Myometrial cell (primary cell): Measurements from ENCODE around the gene METTL22. TPM values are rescaled to one million over a fixed set of nuclear protein-coding genes. Genes with fewer than 3 reads are reported as not detected.

Experiments
- total RNA-seq: library from RNA; depleted of rRNA; stranded (reverse); fragments of >200 nt; gene quantifications from 2 replicates; pipeline ENCODE4 v1.2.3, GENCODE V29; 2015

METTL22 gene, protein sequence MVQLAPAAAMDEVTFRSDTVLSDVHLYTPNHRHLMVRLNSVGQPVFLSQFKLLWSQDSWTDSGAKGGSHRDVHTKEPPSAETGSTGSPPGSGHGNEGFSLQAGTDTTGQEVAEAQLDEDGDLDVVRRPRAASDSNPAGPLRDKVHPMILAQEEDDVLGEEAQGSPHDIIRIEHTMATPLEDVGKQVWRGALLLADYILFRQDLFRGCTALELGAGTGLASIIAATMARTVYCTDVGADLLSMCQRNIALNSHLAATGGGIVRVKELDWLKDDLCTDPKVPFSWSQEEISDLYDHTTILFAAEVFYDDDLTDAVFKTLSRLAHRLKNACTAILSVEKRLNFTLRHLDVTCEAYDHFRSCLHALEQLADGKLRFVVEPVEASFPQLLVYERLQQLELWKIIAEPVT
- total RNA-seq = 31.9 and 37.8 TPM in 2 replicates

DNA sequence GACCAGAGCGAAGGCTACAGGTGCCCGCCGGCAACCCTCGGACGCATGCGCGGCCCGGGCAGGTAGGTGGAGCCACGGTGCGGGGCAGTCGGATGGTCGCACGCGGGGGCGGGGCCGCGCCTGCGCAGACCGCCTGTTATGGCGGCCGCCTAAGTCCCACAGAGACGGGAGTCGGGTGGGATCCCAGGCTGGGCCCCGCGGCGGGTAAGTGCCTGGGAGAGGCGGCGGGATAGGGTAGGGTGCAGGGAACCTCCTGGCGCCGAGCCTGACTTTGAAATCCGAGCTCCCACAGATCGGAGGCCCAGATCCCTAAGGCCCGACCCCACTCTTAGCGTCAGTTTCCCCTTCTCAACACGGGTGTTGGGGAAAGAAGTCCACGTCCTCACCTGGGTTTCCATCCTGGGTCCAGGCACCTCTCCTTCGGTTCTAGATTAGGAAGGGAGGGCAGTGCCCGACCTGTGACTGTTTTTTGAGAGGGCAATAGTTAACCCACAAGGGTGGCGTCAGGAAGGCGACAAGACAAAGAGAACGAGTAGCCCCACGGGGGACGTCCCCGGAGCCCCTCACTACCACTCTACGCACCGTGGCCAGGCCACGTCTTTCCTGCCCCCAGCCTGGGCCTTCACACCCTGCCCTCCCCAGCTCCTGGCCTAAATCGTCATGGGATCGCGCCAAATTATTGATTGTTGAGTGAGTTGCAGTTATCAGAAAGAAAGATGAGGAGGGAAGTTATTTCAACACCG, at the start of gene METTL22:
Gene METTL22 (plus strand): TSS at position 127 of the 743 bp plus-strand sequence. CDS start 3,968 bp downstream, outside the sequence.

DNA sequence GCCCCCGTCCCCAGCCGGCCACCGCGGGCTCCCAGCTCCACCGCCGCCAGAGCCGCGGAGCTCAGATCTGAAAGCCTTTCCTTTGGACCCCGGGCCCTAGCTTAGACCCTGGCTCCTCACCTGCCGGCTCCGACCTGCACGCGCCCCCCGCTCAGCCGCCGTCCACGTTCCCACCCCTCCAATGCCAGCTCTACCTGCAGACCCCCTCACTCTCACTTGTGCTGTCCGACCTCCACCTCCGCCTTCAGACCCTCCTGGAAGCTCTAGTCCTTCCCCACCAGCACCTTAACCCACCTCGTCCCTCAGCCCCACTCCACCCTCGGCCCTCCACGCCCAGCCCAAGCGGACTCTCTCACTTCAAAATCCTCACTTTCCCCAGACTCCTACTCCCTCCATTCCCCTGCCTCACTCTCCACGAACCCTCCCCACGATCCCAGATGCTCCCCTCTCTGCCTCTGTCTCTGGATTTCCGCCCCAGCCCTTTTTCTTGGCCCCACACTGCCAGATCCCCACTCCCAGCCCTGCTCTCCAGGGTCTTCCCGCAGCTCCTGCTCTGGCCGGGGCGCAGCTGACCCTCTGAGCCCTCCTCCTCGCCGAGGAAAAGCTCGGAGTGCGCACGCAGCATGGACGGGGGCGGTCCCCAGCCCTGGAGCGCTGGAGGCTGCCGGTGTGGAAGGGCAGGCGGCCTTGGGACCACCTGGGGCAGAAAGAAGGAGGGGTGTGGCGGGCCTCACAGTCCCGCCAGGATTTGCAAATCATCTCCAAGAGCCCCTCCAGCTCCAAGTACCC, 31.4 kb upstream of the METTL22 start, which contains the start of gene TMEM114:
Gene TMEM114 (minus strand): TSS at position 612 of the 789 bp plus-strand sequence. CDS start 673 bp downstream, outside the sequence.

DNA sequence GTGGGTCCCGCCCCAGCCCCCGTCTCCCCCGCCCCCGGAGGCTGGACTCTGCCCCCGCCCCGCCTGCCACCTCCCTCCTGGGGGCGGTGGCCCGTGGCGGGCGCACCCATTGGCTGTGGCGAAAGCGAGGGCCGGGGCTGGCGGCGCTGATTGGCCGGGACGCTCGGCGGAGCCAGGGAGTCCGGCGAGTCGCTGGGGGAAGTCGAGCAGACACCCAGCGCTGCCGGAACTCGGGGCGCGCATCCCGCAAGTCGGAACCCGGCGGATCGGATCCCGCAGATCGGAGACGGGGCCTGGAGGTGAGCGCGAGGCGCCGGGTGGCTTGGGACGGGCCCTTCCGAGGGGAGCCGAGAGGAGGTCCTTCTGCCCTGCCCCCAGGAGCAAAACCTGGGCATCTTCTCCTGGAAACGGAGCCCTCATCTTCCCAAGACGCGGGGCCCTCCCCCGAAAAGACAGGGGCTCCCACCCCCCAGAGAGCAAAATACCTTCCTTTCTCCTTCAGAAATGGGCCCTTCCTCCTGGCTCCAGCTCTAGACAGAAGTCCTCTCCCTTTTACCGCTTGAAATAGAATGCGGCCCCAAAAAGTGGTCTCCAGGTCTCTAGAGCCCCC, 53.0 kb downstream of the METTL22 start, which contains the start of gene ABAT:
Gene ABAT (plus strand): TSS at position 205 of the 610 bp plus-strand sequence. CDS start 61,123 bp downstream, outside the sequence.

Other genes with a start within 250 kb of the METTL22 start
- gene TMEM114, start 31.2 kb upstream of the METTL22 start, total RNA-seq = not detected in 2 replicates
- gene ABAT, start 52.9 kb downstream of the METTL22 start, total RNA-seq = 3.5 and 3.7 TPM in 2 replicates
- gene TMEM186, start 175.9 kb downstream of the METTL22 start, total RNA-seq = 5.8 and 6.3 TPM in 2 replicates
- gene PMM2, start 176.1 kb downstream of the METTL22 start, total RNA-seq = 32.6 and 46.3 TPM in 2 replicates
- gene CARHSP1, start 247.3 kb downstream of the METTL22 start, total RNA-seq = 156 and 203 TPM in 2 replicates